HCT116 (cell line): Measurements from ENCODE around the gene SPRING1. TPM values are rescaled to one million over a fixed set of nuclear protein-coding genes. Genes with fewer than 3 reads are reported as not detected.
A peak's percentile ranks its signal among the peaks of the same experiment; 100 is the strongest.

Source experiments
- ATAC-seq: fragments of 200-7000 bp; cut with Tn5 transposase; 2 replicates; pipeline ENCODE4 v1.9.1; 2020; ENCODE audit warnings: mild to moderate bottlenecking, moderate library complexity
- BruUV-seq: library from RNA; stranded (reverse); fragments of 400-500 nt; replicated peaks from 2 replicates; lab custom pipeline; 2021; lab: Mats Ljungman, UMichigan
- CTCF ChIA-PET: fragments of 300-600 bp; sonication (Branson Sonifier 250); formaldehyde crosslinking; loops from one replicate; lab custom pipeline; 2021; ENCODE audit warnings: antibody characterized with exemption; lab: Charles Lee
- POLR2A ChIA-PET: fragments of 300-600, 350-600 bp; sonication (Branson Sonifier 250); formaldehyde crosslinking; loops from one replicate; lab custom pipeline; 2021; ENCODE audit warnings: antibody characterized with exemption; lab: Charles Lee
- RAD21 ChIA-PET, 2 experiments: fragments of 300-600 bp; sonication (Branson Sonifier 250); formaldehyde crosslinking; loops; one replicate each; lab custom pipeline; 2023; ENCODE audit warnings: low total read pairs in 2 of 2; ENCODE audit not compliant: uncharacterized antibody in 2 of 2, unreplicated experiment in 2 of 2, low non-redundant PET in 1 of 2; lab: Charles Lee
- DNase-seq: peaks from one replicate; pipeline ENCODE4 v3.0.0-alpha.2; 2010; ENCODE audit warnings: low read depth, low spot score
- H2AFZ ChIP-seq: fragments of 200-600 bp; shearing (Covaris generic), sonication (generic); 2 replicates; pipeline ENCODE4 v1.6.1; 2017; ENCODE audit warnings: low read depth, mixed run types, mixed read lengths, antibody characterized with exemption, low read length; ENCODE audit not compliant: poor library complexity, severe bottlenecking
- H3K27ac ChIP-seq: 2 replicates; pipeline ENCODE4 v1.5.1; 2012; ENCODE audit warnings: low read depth, low read length
- H3K27me3 ChIP-seq: fragments of 200-600 bp; sonication (generic); 2 replicates; pipeline ENCODE4 v1.6.1; 2016; ENCODE audit warnings: mixed run types, low read length, mixed read lengths; ENCODE audit not compliant: insufficient read depth
- H3K36me3 ChIP-seq, 2 experiments: fragments of 200-500 bp in 1 of 2; fragments of 200-600 bp in 1 of 2; sonication (Bioruptor generic) in 1 of 2; sonication (generic) in 1 of 2; 2 replicates each; pipeline versions ENCODE4 v1.5.1 to v1.6.1; 2014 to 2016; ENCODE audit warnings: low read length in 2 of 2, inconsistent platforms in 1 of 2, mixed read lengths in 1 of 2, mixed run types in 1 of 2; ENCODE audit not compliant: insufficient read depth in 2 of 2, control insufficient read depth in 1 of 2
- H3K4me1 ChIP-seq, 2 experiments: fragments of 200-600 bp in 1 of 2; sonication (generic) in 1 of 2; 2 replicates each; pipeline versions ENCODE4 v1.5.1 to v1.6.1; 2012 to 2017; ENCODE audit warnings: low read length in 2 of 2, inconsistent platforms in 1 of 2, mild to moderate bottlenecking in 1 of 2, mixed read lengths in 1 of 2, mixed run types in 1 of 2, moderate library complexity in 1 of 2; ENCODE audit not compliant: insufficient read depth in 2 of 2, control insufficient read depth in 1 of 2
- H3K4me2 ChIP-seq: fragments of 200-600 bp; sonication (generic); 2 replicates; pipeline ENCODE4 v1.6.1; 2017; ENCODE audit warnings: mixed run types, low read length, mixed read lengths
- H3K4me3 ChIP-seq, 2 experiments: fragments of 200-600 bp in 1 of 2; sonication (generic) in 1 of 2; replicated peaks in 1 of 2; 2 replicates each; pipeline ENCODE4 v1.5.1; 2011 to 2016; ENCODE audit warnings: low read length in 2 of 2, control low read depth in 1 of 2, low read depth in 1 of 2, mild to moderate bottlenecking in 1 of 2, mixed read lengths in 1 of 2, mixed run types in 1 of 2
- H3K79me2 ChIP-seq: fragments of 200-600 bp; sonication (generic); 2 replicates; pipeline ENCODE4 v1.6.1; 2017; ENCODE audit warnings: mild to moderate bottlenecking, mixed run types, low read length, moderate library complexity, mixed read lengths; ENCODE audit not compliant: insufficient read depth
- H3K9ac ChIP-seq: fragments of 200-600 bp; sonication (generic); 2 replicates; pipeline ENCODE4 v1.6.1; 2016; ENCODE audit warnings: low read length, mixed read lengths
- H3K9me2 ChIP-seq: fragments of 200-600 bp; sonication (generic), shearing (Covaris generic); 2 replicates; pipeline ENCODE4 v1.6.1; 2017; ENCODE audit warnings: mixed run types, mild to moderate bottlenecking, moderate library complexity; ENCODE audit not compliant: insufficient read depth
- H3K9me3 ChIP-seq, 2 experiments: fragments of 200-500 bp in 1 of 2; fragments of 200-600 bp in 1 of 2; sonication (Bioruptor generic) in 1 of 2; sonication (generic) in 1 of 2; 2 replicates each; pipeline ENCODE4 v1.6.1; 2014 to 2017; ENCODE audit warnings: low read length in 2 of 2, mixed read lengths in 2 of 2, inconsistent platforms in 1 of 2, low read depth in 1 of 2, mild to moderate bottlenecking in 1 of 2, mixed run types in 1 of 2, moderate library complexity in 1 of 2; ENCODE audit not compliant: control insufficient read depth in 1 of 2, insufficient read depth in 1 of 2
- H4K20me1 ChIP-seq: fragments of 200-600 bp; sonication (generic), shearing (Covaris generic); 2 replicates; pipeline ENCODE4 v1.6.1; 2017; ENCODE audit warnings: mixed run types, mild to moderate bottlenecking, moderate library complexity; ENCODE audit not compliant: insufficient read depth
- CBX3 ChIP-seq: IDR thresholded peaks from 2 replicates; pipeline ENCODE4 v1.6.1; 2012; ENCODE audit warnings: low read depth
- EGR1 ChIP-seq: IDR thresholded peaks from 2 replicates; pipeline ENCODE4 v1.6.1; 2012; ENCODE audit warnings: low read depth
- ELF1 ChIP-seq: IDR thresholded peaks from 2 replicates; pipeline ENCODE4 v1.6.1; 2012; ENCODE audit warnings: low read depth, borderline replicate concordance
- EZH2 ChIP-seq: fragments of 200-600 bp; sonication (generic); IDR thresholded peaks from 2 replicates; pipeline ENCODE4 v1.6.1; 2017; ENCODE audit warnings: antibody characterized with exemption, mixed run types
- FOSL1 ChIP-seq: IDR thresholded peaks from 2 replicates; pipeline ENCODE4 v1.6.1; 2012; ENCODE audit warnings: low read depth
- JUND ChIP-seq: IDR thresholded peaks from 2 replicates; pipeline ENCODE4 v1.6.1; 2012
- MAX ChIP-seq: IDR thresholded peaks from 2 replicates; pipeline ENCODE4 v1.6.1; 2012
- POLR2AphosphoS5 ChIP-seq: IDR thresholded peaks from 2 replicates; pipeline ENCODE4 v1.6.1; 2011; ENCODE audit warnings: mild to moderate bottlenecking, low read depth, low read length, moderate library complexity
- REST ChIP-seq: IDR thresholded peaks from 2 replicates; pipeline ENCODE4 v1.6.1; 2012; ENCODE audit warnings: low read depth
- TCF7L2 ChIP-seq: IDR thresholded peaks from 2 replicates; pipeline ENCODE4 v1.7.0; 2011; ENCODE audit warnings: borderline replicate concordance, inconsistent platforms; ENCODE audit not compliant: insufficient read depth, insufficient read length; ENCODE audit errors: extremely low read depth
- intact Hi-C: fragments of 100-400 bp; cut with micrococcal nuclease; formaldehyde crosslinking; loops from 2 replicates; pipeline ENCODE4 v1.10.0; 2022
- total RNA-seq: library from RNA; stranded (reverse); gene quantifications from one replicate; pipeline ENCODE4 v1.2.1, GENCODE V29; 2021; ENCODE audit not compliant: unreplicated experiment

Gene SPRING1
- total RNA-seq, 1 experiment from 2014 or later = 28.5 TPM

GRCh38 chr12:116735951-116736599 is 1.8 kb downstream of the SPRING1 start:
- Histone ChIP-seq H3K9ac (peak overlapping the region; percentile 63; the same call in 1 of the 2 replicates), H3K9me2 (no peaks in the 10 kb centered on the region), H3K79me2 (peaks cover 32% of the 10 kb centered on the region), H3K27me3 (no peaks in the 10 kb centered on the region), H3K9me3 (no peaks in the 10 kb centered on the region), H4K20me1 (no peaks in the 10 kb centered on the region), H3K36me3 (peaks cover 5 to 6% of the 10 kb centered on the region in 2 experiments; a peak in 2 of 4 replicates), H2AFZ (no peak overlapping the region), H3K27ac (no peak overlapping the region), H3K4me2 (peak overlapping the region; percentile 98), H3K4me3 (peak overlapping the region; percentile 89 to 90), H3K4me1 (peaks cover 11 to 21% of the 10 kb centered on the region in 2 experiments)
- ATAC-seq = no peak
- BruUV-seq = no TSS peak
- ChIA-PET CTCF (no interaction called here), RAD21 (no interaction called here), POLR2A (no interaction called here)
- intact Hi-C loops = no loop called here
- TF ChIP-seq ELF1 (no peak), JUND (no peak), EZH2 (no peak), TCF7L2 (no peak), FOSL1 (no peak), EGR1 (no peak), REST (no peak), POLR2AphosphoS5 (no peak), MAX (no peak), CBX3 (no peak)
- DNase-seq = no peak
